Activated CD4-positive, CD25-positive, alpha-beta regulatory T cell treated with anti-CD3 and anti-CD28 coated beads, Interleukin-2, amount 50 U/mL, for 72 hours (primary cell): ENCODE measurements around the gene ATP6V1G1.
"Not testable (repeated sequence)": the region's sequence is repeated elsewhere in the genome, so short reads cannot be mapped to it uniquely, and the experiment has no call there.

Source experiments
- DNase-seq: peaks from one replicate; pipeline ENCODE4 v3.0.0; 2021

ATP6V1G1 gene, protein sequence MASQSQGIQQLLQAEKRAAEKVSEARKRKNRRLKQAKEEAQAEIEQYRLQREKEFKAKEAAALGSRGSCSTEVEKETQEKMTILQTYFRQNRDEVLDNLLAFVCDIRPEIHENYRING

DNA sequence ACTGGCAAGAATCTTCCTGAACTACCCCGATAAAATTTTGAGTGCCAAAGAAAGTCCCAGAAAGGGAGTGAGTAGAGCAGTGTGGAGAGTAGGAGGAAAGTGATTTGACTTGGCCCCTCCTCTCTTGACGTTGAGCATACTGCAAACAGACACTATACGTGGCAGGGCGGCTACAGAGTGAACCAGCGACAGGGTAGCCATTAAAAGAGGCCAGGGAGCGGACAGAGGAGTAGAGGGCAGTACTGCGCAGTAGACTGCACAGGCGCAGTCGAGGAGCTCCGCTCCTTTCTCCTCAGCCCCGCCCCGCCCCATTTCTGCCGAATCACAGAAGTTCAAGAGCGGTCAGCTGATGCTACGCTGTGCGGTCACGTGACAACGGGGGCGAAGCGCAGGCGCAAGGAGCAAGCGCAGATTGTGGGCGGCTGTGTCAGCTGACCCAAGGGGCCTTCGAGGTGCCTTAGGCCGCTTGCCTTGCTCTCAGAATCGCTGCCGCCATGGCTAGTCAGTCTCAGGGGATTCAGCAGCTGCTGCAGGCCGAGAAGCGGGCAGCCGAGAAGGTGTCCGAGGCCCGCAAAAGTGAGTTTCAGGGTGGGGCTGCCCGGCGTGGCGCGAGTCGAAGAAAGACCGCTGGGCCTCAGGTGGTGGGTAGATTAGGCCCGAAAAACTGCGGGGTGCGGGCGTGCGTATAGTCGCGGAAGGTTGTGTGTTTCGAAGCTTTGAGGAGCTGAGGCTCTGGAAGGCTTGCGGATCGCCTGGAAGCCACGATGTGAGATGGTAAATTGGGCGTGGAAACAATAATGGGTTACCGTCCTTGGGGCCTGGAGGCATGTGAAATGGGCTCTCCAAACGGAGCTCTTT lies at the start of gene ATP6V1G1:
ATP6V1G1 (plus strand) TSS at position 425 of the 858 bp plus-strand sequence; CDS start at position 495, 70 bp downstream.
- DNase-seq = peak; percentile 98

DNA sequence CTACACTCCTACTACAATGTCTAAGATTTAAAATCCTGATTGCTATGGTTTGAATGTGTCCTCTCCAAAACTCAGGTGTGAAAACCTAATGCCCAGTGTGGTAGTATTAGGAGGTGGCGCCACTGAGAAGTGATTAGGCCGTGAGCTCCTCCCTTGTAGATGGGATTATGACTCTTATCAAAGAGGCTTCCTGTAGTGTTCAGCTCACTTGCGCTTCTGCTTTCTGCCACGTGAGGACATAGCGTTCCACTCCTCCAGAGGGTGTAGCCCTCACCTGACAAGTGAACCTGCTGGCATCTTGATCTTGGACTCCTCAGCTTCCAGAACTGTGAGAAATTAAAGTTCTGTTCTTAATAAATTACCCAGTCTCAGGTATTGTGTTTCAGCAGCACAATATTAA lies 49.3 kb upstream of the ATP6V1G1 start:
- no peak for DNase-seq

DNA sequence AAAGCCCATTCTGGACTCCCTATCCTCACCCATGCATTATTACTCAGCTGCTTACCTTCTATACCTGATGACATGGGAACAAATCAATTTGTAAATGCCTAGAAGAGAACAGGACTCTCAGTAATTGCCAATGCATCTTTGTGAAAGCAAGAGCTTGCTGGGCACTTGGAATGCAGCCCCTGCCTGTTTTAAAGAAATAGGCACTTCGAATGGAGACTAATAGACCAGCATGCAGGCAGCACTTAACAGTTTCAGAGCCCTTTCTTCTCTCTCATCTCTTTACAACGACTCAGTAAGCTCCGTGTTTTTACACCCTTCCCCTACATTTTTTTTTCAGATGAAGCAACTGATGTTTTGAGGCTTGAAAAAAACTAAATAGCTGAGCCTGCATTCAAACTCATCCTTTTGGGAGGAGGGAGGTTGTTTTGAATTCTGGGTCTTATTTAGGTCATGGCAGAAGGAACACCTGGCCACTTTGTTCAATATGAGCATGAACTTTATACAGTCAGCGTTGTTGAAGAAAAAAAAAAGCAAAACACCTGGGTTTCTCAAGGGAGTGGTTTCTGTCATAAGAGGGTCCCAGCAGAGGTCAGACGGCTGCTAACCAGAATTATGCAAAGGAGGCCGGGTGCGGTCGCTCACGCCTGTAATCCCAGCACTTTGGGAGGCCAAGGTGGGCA lies 47.7 kb upstream of the ATP6V1G1 start:
- DNase-seq = no peak

DNA sequence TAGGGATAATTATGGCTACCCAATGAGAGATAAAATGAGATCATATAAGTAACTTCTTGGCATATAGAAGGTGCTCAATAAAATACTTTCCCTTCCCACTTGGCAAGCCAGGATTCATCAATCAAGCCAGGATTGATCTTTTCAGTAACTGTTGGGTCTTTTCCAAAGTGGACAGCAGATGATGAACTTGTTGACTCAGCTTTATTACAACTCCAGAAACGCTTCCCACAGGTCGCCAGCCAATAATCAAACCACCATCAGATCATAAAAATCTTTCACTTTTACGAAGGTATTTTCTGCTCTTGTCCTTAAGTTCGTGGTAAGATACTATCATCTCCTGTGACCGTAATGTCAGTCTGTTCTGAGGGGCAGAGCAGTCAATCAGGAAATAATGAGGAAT lies 42.5 kb upstream of the ATP6V1G1 start:
- no peak for DNase-seq

DNA sequence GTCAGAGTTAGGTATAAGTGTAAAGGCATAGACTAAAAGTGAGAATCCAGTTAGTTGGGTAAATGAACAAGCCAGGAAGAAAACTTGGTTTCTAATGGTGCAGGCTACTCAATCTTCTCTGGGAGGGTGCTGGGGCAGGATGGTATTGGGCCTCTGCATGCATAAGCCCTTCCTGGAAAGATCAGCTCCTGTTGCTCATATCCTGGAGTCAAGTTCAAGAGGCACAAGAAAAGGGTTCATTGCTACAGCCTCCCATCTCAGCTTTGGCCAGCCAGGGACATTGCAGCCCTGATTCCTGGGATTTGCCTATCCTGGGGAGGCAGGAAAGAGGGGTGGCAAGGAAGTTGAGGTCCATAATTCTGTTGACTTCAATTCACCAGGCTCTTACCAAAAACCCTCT lies 40.7 kb upstream of the ATP6V1G1 start:
- no peak for DNase-seq

DNA sequence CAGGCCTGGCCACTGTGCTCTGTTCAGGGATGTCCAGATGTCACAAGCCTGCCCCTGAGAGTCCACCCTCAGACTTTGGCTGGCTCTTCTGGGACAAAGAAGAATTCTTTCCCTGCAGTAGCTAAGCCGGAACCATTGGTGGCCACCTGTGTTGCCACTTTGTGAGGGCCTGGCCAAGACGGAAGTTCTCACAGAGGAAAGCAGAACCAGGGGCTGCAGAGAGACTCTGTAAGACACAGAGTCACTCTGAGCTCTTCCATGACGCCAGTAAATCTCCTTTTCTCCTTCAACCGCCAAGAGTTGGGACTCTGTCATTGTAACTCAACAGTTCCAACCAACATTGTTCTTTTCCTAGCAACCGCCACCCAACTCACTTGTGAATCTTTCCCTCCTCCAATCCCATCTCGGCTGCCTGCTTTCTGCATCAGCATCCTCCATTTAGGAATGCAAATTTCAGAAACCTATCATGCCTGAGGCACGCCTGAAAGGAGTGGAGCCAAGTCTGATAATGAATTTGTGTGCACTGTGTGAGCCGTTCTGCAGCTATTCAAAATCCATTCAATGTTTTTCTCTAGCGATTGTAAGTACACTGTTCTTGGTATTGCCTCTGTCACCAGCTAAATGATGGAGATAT lies 37.8 kb upstream of the ATP6V1G1 start:
- DNase-seq = no peak

DNA sequence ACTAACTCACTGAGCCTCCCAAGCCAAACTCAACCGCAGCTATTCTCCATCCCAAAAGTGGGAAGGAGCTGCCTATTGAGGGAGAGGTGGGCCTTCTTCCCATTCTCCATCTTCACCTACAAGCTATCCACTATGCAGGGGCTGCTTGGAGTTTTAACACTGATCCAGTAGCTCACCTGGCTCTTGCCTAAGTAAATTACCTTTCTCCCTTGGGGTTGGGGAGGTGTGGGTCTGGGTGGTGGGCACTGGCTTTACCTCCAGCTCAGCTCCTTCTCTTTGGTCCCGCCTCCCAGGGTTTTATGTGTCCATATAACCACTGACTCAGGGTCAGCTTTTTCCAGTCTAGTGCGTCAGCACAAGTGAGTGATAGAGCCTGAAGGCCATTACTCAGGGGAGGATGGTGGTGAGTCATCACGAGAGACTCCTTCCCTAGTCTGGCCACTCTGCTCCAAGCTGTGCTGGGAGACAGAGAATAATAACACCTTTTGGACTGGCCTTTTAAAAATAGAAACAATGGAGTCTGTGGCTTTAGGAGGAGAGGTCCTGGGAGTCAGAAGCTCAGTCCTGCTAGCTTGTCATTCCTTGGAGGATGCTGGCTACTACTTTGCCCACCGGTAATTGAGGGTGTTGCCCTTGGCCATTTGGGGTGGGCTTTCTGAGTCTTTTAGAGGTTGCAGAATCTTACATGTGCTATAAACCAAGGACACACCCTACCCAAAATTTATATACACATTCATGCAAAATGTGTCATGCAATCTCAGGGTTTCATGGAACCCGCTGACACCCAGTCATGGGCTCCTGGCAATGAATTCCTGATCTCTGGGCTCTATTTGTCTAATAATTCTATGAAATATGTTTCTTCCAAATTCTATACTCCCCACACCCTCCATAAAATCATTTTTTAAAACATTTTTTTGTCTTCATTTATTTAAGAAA lies 35.6 kb upstream of the ATP6V1G1 start:
- no peak for DNase-seq

DNA sequence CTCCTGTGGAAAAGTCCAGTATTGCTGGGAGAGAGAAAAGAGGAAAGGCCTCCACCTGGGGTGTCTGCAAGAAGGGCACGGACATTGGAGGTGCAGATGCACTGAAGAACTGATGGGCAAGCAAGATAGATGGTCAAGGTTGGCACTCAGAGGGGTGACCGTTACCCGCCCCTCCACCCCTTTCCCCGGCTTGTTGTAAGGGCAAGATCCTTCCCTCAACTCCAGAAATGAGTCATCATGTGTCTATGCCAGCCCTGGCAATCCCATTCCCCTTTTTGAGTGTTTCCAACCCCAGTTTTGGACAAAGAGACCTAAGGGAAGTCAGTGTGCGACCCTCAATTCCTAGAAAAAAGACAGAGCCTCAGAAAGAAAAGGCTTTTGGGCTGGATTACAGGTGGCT lies 34.9 kb upstream of the ATP6V1G1 start:
- no peak for DNase-seq

DNA sequence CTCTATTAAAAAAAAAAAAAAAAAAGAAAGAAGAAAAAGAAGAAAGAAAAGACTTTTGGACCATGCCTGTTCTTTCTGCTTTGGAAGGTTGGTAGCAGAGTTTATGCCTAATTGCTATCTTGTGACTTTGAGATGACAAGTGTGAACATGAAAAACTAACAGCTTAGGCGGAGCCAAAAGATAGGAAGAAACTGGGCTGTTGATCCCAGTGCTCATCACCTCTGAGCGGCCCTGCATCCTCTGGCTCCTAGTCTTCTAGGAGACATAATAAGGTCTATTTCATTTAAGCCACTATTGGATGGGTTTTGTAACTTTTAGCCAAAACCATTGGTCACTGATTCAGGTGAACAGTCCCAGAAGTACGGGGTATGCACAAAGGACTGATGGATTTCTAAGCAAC lies 34.4 kb upstream of the ATP6V1G1 start:
- DNase-seq = no peak

DNA sequence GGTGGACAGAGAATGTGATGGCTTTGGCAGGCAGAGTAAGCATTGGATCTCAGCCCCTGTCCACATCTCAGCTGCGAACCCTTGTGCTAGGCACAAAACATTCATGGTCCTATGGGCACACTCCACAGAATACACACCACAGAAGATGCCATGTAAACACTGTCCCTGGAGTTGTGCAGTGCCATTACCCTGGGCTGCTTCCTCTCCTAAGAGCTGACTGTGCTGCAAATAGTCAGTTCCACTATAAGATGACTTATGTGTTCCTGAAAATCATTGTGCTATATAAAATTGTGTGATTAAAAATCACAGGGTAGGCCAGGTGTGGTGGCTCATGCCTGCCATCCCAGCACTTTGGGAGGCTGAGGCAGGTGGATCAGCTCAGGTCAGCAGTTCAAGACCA lies 31.9 kb upstream of the ATP6V1G1 start:
- DNase-seq = no peak

DNA sequence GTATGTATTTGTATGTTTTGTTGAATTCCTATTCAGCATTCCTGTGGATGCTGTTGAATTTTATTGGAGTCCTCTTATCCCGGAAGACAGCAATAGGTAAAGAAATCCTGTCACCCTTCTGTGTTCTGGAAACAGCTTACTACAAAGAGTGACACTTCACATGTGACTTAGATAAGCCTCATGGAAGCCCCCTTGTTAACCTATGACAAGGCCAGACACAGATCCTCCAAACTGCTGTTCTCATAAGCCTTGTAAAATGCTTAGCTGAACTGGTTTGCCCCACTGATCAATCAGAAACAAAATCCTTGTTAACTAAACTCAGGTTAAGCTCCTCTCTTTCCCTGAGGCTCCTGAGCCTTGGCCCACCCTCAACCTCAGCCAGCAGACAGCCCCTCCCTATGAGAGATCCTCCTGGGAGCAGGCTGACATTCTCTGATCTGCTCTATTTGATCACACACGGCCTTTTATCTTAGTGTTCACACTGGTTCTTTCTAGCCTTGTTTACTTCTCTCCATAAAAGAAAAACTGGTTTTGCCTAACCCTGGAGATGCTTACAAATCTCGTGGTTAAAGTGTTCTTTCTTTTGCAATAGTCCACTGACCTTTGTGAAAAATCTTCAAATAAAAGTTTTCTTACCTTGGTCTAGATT lies 29.4 kb upstream of the ATP6V1G1 start:
- no peak for DNase-seq

DNA sequence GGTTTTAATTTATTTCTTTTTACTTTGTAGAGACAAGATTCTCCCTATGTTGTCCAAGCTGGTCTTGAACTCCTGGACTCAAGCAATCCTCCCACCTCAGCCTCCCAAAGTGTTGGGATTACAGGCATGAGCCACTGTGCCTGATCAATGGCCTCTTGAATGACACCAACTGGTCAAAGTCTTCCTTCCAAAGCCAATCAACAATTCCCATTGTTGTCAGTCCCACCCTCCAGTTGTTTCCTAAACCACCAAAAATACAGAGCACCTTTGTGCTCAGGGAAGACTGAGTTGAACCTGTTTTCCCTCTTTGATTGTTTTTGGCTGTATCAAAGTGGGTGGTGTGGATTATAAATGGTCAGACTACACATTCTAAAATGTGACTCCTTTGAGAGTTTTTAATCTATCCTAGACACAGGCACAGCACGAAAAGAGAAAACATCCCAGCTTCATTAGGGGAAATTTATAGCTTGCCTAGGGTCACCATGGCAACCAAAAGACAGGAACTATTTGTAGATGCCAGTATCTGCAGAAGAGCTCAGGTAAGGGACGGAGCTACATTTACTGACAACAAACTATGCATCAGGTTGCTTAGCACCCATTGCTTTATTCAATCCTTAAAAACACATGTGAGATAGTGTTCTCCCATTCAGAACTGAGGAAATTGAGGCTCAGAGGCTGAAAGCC lies 27.6 kb upstream of the ATP6V1G1 start:
- DNase-seq = no peak

DNA sequence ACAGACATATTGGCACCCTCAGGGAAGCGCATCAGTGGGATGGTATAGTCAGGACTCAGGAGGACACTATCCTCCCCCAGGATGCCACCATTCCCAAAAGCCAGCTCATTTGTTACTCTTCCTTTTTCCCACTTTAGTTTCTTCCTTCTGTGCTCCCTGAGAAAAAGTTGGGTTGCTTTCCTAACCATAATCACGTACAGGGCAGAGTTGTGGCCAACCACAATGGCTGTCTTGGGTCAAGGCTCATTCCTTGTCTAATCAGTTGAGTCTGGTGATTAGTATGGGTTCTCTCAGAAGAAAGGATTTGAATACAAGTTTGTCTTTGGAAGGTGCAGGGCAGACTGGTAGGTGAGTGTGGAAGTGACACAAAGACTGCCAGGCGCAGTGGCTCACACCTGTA lies 26.6 kb upstream of the ATP6V1G1 start:
- no peak for DNase-seq

DNA sequence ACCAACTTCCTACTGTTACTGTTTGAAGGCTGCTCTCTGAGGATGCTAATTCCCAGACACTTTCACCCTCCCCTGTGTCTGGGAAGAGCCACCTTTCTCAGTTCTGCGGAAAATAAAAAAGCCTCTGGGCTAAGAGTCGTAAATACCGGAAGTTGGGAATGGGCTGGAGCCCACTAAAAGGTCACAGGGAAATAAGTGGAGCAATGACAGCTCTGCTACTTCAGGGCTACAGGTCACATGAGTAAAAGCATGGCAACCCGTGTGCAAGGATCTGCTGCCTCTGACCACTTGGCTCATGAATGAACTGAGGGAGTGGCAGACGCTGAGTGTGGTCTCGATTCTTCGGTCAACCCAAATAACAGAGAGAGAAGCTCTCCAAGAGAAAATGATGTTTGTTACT lies 25.8 kb upstream of the ATP6V1G1 start:
- no peak for DNase-seq

DNA sequence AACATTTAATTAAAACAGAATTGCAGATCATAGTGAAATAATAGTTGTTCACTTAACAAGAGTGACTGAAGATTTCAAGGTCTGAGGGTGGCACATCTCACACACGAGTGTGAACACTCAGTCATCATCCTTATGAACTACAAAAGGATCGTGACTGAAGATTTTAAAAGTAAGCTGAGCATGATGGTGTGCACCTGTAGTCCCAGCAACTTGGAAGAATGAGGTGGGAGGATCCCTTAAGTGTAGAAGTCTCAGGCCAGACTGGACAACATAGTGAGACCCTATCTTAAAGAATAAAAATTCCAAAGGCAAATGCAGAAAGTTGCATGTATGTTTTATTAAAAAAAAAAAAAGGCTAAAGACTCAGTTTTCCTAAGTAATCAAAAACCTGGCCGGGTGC lies 22.4 kb upstream of the ATP6V1G1 start:
- no peak for DNase-seq

DNA sequence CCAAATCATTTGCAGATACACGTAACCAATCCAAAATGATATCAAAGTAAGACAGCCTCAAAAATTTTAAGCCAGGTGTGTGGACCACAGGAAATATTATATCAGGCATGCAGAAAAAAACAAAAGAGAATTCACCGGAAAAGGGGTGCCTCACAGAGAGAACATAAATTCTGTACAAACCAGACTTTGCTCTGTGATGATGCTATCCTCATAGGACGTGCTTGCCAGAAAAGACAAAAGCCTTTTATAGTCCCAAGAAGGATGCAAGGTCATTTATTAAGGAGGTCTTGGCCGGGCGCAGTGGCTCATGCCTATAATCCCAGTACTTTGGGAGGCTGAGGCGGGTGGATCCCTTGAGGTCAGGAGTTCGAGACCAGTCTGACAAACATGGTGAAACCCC lies 16.8 kb upstream of the ATP6V1G1 start:
- DNase-seq = no peak

DNA sequence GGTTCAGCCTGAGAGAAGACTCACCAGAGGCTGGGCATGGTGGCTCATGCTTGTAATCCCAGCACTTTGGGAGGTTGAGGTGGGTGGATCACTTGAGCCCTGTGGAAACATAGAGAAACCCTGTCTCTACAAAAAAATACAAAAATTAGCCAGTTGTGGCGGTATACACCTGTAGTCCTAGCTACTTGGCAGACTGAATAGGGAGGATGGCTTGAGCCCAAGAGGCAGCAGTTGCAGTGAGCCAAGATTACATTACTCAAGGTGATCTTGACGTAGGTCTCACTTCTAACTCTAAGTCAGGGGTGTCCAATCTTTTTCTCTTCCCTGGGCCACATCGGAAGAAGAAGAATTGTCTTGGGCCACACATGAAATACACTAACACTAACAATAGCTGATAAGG lies 16.2 kb upstream of the ATP6V1G1 start:
- DNase-seq = no peak

DNA sequence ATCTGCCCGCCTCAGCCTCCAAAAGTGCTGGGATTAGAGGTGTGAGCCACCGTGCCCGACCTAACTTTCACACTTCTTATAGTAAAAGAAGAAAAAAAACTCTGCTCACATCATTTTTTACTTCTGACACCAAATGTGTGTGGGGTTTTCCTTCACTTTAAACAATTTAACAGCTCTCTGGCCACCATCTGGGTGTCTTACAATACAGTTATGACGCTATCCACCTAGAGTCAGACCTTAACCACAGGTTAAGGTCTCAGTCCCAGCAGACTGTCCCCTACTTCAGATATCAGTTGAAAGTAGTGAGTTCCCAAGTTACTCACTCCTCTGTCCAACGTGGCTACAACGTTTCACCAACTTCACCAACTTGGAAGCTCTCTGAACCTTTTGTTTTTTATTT lies 15.4 kb upstream of the ATP6V1G1 start:
- no peak for DNase-seq

DNA sequence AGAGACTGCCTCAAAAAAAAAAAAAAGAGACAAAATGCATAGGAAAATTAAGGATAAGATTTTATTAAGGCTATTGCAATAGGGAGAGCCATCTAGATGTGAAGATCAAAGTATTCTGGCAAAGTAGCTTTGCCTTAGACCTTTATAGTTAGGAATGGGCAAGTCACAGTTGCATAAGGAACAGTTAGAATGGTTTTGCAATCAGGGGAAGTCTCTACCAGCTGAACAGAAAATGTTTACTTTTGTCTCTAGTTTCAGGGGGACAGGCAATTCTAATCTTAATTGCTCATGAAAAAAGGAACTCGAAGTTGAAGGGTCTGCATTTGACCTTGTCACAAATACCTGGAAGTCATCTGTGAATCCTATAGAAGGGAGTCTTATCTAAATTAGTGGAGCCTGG lies 13.1 kb upstream of the ATP6V1G1 start:
- DNase-seq = no peak

DNA sequence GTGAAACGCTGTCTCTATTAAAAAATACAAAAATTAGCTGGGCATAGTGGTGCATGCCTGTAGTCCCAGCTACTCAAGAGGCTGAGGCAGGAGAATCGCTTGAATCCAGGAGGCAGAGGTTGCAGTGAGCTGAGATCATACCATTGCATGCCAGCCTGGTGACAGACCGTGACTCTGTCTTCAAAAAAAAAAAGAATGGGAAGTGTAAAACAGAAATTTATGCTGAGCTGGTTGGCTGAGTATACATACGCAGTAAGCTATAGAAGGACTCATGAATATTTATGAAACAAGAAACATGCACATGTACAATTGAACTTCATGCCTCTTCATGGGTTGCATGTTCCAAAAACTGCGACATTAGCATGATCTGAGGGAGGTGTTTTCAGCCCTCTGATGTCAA lies 10.8 kb upstream of the ATP6V1G1 start:
- DNase-seq = not testable (repeated sequence)

DNA sequence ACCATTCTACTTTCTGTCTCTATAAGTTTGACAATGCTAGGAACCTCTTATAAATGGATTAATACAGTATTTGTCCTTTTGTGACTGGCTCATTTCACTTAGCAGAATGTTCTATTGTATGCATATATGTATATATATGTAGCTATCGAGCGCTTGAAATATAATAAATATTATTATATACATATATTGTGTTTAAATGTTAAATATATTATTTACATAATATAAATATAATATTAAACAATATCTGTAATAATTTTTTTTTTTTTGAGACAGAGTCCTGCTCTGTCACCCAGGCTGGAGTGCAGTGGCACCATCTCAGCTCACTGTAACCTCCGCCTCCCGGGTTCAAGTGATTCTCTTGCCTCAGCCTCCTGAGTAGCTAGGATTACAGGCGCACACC lies 9.4 kb upstream of the ATP6V1G1 start:
- not testable (repeated sequence) for DNase-seq
